Measurements from ENCODE around the gene UBE2Q2. TPM values are rescaled to one million over a fixed set of nuclear protein-coding genes. Genes with fewer than 3 reads are reported as not detected.
"Not testable (repeated sequence)": the region's sequence is repeated elsewhere in the genome, so short reads cannot be mapped to it uniquely, and the experiment has no call there.

The UBE2Q2 gene
- total RNA-seq, 2 donors from 2014 or later, result 16.1 to 20.7 TPM

DNA sequence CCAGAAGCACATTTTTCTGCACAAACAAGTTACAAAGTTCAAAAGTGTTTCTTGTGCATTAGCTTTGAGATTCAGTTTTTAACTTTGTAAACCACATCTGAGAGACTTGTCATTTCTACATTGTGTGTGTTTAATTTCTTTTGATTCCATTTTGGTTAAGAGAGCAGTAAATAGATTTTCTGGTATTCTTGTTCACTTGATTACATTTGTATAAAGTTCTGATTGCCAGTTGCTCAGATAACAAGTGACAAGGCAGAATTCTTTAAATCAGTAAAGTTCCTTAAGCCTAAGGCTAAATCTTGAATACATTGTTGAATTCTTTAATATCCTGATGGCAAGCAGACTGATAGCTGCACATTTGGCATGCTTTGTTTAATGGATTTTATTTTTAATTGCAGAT lies 57.3 kb downstream of the UBE2Q2 start:
- Mint-ChIP-seq H3K9me3 (no peaks in the 10 kb centered on the region), H3K36me3 (ENCODE audit: insufficient read depth in 2 of 2) (peaks cover 3 to 4% of the 10 kb centered on the region in 2 donors), H3K27me3 (ENCODE audit: low read depth) (no peaks in the 10 kb centered on the region), H3K4me1 (ENCODE audit: low read depth) (peaks cover 44% of the 10 kb centered on the region), H3K27ac (no peak overlapping the region), H3K4me3 (no peak overlapping the region)
- ATAC-seq (replicated peaks in 1 of 2) (no peak), DNase-seq (no peak)

GRCh38 chr15:75902129-75902557 lies 58.9 kb downstream of the UBE2Q2 start:
- Mint-ChIP-seq H3K9me3 (no peaks in the 10 kb centered on the region), H3K36me3 (ENCODE audit: insufficient read depth in 2 of 2) (peaks cover 3 to 6% of the 10 kb centered on the region in 2 donors), H3K27me3 (ENCODE audit: low read depth) (no peaks in the 10 kb centered on the region), H3K4me3 (peak overlapping the region; percentile 28 to 99), H3K27ac (peak overlapping the region; percentile 14), H3K4me1 (ENCODE audit: low read depth) (peaks cover 49% of the 10 kb centered on the region)
- ATAC-seq (replicated peaks in 1 of 2) (no peak), DNase-seq (no peak)

DNA sequence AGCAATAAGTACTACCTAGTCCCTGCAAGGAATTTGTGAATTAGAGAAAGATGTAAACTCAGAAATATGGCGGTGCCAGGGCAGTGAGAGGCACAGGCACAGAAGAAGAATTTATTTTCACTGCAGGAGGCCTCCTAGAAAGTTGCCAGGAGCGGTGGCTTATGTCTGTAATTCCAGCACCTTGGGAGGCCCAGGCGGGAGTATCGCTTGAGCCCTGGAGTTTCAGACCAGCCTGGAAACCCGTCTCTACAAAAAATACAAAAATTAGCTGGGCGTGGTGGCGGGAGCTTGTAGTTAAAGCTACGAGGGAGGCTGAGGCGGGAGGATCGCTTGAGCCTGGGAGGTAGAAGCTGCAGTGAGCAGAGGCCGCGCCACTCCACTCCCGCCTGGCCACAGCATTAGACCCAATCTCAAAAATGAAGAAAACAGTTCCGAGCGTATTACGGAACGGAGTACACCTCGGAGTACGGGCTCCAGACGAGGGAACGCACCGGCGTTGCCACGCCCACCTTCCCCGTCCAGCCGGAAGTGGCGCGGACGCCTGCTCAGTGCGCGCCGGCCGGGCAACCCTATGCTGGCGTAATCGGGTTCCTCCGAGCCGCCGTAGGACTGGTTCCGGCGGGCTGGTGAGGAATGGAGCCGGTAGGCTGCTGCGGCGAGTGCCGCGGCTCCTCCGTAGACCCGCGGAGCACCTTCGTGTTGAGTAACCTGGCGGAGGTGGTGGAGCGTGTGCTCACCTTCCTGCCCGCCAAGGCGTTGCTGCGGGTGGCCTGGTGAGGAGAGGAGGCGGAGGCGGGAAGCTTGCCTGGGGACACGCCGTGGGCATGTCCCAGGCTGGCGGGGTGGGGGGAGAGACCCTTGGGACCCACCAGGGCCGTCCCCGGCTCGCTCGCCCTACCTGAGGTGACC lies 60.3 kb downstream of the UBE2Q2 start, which contains the start of gene FBXO22:
Gene FBXO22 (plus strand): TSS at position 548 of the 909 bp plus-strand sequence. CDS start 86 bp downstream, at position 634.
- peak; percentile 97 to 98 for ATAC-seq (replicated peaks in 1 of 2)
- peaks cover 3 to 6% of the 10 kb centered on the region in 2 donors for H3K36me3 Mint-ChIP-seq (ENCODE audit: insufficient read depth in 2 of 2)
- no peaks in the 10 kb centered on the region for H3K9me3 Mint-ChIP-seq
- H3K27me3 Mint-ChIP-seq (ENCODE audit: low read depth), result no peaks in the 10 kb centered on the region
- peak within 1 kb of the TSS; percentile 93 to 99 for H3K4me3 Mint-ChIP-seq
- peaks cover 49% of the 10 kb centered on the region for H3K4me1 Mint-ChIP-seq (ENCODE audit: low read depth)
- DNase-seq, result peak; percentile 95 to 96
- peak within 1 kb of the TSS; percentile 92 for H3K27ac Mint-ChIP-seq

DNA sequence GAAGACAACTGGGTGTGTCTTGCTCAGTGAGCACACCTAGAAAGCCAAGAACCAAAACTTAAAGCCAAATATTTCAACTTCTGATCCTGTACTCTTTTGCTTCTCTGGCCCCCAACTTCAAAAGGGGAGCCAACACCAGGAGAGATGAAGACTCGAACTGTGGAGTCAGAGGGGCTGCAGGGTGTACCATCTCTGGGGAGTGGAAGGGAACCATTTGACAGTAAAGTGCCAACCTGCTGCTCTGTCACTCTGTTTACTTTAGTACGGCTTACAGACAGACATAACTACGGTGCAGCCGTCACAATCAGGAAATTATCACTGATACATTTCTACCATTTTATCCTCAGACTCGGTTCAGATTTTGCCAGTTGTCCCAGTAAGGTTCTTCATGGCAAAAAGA lies 62.0 kb downstream of the UBE2Q2 start:
- no peaks in the 10 kb centered on the region for H3K27me3 Mint-ChIP-seq (ENCODE audit: low read depth)
- peak overlapping the region; percentile 56 for H3K27ac Mint-ChIP-seq
- peaks cover 64% of the 10 kb centered on the region for H3K4me1 Mint-ChIP-seq (ENCODE audit: low read depth)
- peaks cover 0 to under 1% of the 10 kb centered on the region in 2 donors for H3K9me3 Mint-ChIP-seq
- peaks cover 6 to 18% of the 10 kb centered on the region in 2 donors for H3K36me3 Mint-ChIP-seq (ENCODE audit: insufficient read depth in 2 of 2)
- H3K4me3 Mint-ChIP-seq, result peak overlapping the region; percentile 93 to 99
- ATAC-seq (replicated peaks in 1 of 2), result no peak
- DNase-seq, result no peak

DNA sequence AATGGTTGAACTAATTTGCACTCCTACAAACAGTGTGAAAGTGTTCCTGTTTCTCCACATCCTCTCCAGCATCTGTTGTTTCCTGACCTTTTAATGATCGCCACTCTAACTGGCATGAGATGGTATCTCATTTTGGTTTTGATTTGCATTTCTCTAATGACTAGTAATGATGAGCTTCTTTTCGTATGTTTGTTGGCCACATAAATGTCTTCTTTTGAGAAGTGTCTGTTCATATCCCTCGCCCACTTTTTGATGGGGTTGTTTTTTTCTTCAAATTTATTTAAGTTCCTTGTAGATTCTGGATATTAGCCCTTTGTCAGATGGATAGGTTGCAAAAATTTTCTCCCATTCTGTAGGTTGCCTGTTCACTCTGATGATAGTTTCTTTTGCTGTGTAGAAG lies 67.1 kb downstream of the UBE2Q2 start:
- not testable (repeated sequence) for H3K4me3 Mint-ChIP-seq; H3K27me3 Mint-ChIP-seq (ENCODE audit: low read depth); ATAC-seq (replicated peaks in 1 of 2); H3K27ac Mint-ChIP-seq; DNase-seq; H3K9me3 Mint-ChIP-seq
- Mint-ChIP-seq H3K36me3 (ENCODE audit: insufficient read depth in 2 of 2) (peaks cover 21 to 51% of the 10 kb centered on the region in 2 donors), H3K4me1 (ENCODE audit: low read depth) (peaks cover 35% of the 10 kb centered on the region)

DNA sequence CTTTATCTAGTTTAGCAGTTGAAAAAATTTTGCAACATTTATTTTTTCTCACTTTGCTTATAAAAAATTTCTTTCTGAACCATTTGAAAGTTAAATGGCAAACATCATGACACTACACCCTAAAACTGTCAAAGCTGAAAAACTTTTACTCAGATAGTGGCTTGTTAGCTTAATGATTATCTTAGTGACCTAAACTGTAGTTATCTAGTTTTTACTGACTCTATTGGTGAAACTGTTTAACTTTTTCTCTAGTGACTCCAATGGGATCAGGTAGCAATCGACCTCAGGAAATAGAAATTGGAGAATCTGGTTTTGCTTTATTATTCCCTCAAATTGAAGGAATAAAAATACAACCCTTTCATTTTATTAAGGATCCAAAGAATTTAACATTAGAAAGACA lies 73.7 kb downstream of the UBE2Q2 start:
- H3K36me3 Mint-ChIP-seq (ENCODE audit: insufficient read depth in 2 of 2), result peaks cover 8 to 34% of the 10 kb centered on the region in 2 donors
- H3K9me3 Mint-ChIP-seq, result no peaks in the 10 kb centered on the region
- DNase-seq (no peak), ATAC-seq (replicated peaks in 1 of 2) (no peak)
- H3K4me3 Mint-ChIP-seq, result no peak overlapping the region
- H3K27ac Mint-ChIP-seq, result no peak overlapping the region
- no peaks in the 10 kb centered on the region for H3K4me1 Mint-ChIP-seq (ENCODE audit: low read depth)
- no peaks in the 10 kb centered on the region for H3K27me3 Mint-ChIP-seq (ENCODE audit: low read depth)

DNA sequence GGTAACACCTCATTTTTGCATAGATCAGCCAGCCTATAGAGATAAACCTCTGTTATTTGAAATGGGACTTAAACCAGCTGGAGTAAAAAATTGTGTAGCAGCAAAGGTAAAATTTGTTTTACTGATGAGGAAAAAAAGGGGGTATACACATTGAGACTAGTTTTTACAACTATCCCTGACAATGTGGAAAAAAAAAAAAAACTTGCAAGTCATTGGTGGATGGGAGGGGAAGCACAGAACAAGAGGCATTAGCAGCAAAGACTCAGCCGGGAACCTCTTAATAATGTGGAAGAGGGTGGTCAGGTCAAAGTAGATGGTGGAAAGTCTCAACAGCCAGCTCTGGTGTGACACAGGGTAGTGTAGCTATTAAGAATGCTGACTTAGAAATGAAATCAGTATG lies 74.9 kb downstream of the UBE2Q2 start:
- H3K4me1 Mint-ChIP-seq (ENCODE audit: low read depth), result no peaks in the 10 kb centered on the region
- DNase-seq, result no peak
- H3K4me3 Mint-ChIP-seq, result no peak overlapping the region
- H3K27ac Mint-ChIP-seq, result no peak overlapping the region
- ATAC-seq (replicated peaks in 1 of 2), result no peak
- H3K9me3 Mint-ChIP-seq, result no peaks in the 10 kb centered on the region
- H3K27me3 Mint-ChIP-seq (ENCODE audit: low read depth), result no peaks in the 10 kb centered on the region
- H3K36me3 Mint-ChIP-seq (ENCODE audit: insufficient read depth in 2 of 2), result peaks cover 5 to 26% of the 10 kb centered on the region in 2 donors

- Mint-ChIP-seq H3K27ac (no peak overlapping the region), H3K36me3 (ENCODE audit: insufficient read depth in 2 of 2) (peaks cover 6 to 19% of the 10 kb centered on the region in 2 donors), H3K9me3 (no peaks in the 10 kb centered on the region), H3K4me1 (ENCODE audit: low read depth) (peaks cover 8% of the 10 kb centered on the region), H3K4me3 (no peak overlapping the region), H3K27me3 (ENCODE audit: low read depth) (no peaks in the 10 kb centered on the region)
- ATAC-seq (replicated peaks in 1 of 2) (no peak), DNase-seq (no peak)
Observed at GRCh38 chr15:75920079-75920478, 76.8 kb downstream of the UBE2Q2 start.

DNA sequence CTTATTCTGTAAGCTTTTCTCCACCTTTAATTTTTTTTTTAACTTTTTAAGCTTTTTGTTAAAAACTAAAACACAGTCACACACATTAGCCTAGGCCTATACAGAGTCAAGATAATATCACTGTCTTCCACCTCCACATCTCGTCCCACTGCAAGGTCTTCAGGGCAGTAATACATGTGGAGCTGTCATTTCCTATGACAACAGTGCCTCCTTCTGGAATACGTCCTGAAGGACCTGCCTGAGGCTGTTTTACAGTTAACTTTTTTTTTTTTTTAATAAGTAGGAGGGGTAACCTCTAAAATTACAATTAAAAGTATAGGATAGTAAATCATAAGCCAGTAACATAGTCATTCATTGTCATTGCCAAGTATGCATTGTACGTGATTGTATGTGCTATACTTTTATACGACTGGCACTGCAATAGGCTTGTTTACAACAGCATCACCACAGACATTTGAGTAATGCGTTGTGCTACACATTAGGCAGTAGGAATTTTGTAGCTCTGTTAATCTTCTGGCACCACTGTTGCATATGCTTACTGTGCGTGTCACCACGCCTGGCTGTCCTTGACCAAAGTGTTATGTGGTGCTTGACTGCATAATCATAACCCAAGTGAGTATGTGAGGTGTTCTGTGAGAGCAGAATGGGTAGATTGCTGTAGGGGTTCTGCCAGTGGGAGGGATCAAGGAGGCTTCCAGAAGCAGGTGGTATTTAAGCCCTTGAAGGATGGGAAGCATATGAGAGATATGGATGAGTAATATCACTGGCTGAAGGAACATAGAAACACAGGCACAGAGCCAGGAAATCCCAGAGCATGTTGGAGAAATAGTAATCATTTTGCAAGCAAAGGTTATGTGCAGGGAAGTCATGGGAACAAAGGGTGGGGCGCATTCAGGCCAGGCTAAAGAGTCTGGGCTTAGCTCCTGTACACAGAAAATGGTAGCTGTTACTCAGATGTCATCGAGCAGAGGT lies 78.8 kb downstream of the UBE2Q2 start:
- Mint-ChIP-seq H3K27me3 (ENCODE audit: low read depth) (no peaks in the 10 kb centered on the region), H3K4me3 (no peak overlapping the region), H3K36me3 (ENCODE audit: insufficient read depth in 2 of 2) (peaks cover 6 to 25% of the 10 kb centered on the region in 2 donors), H3K27ac (no peak overlapping the region), H3K9me3 (no peaks in the 10 kb centered on the region), H3K4me1 (ENCODE audit: low read depth) (peaks cover 17% of the 10 kb centered on the region)
- DNase-seq, result peak in 1 of 2 donors; percentile 8
- ATAC-seq (replicated peaks in 1 of 2), result no peak

- Mint-ChIP-seq H3K4me3 (no peak overlapping the region), H3K9me3 (no peaks in the 10 kb centered on the region), H3K27me3 (ENCODE audit: low read depth) (no peaks in the 10 kb centered on the region), H3K27ac (peak overlapping the region; percentile 10), H3K4me1 (ENCODE audit: low read depth) (peaks cover 26% of the 10 kb centered on the region), H3K36me3 (ENCODE audit: insufficient read depth in 2 of 2) (peaks cover 6 to 16% of the 10 kb centered on the region in 2 donors)
- peak; percentile 52 to 65 for ATAC-seq (replicated peaks in 1 of 2)
- DNase-seq, result peak in 1 of 2 donors; percentile 5
Observed at GRCh38 chr15:75923756-75924155, 80.5 kb downstream of the UBE2Q2 start.

- no peak for DNase-seq
- Mint-ChIP-seq H3K9me3 (no peaks in the 10 kb centered on the region), H3K36me3 (ENCODE audit: insufficient read depth in 2 of 2) (peaks cover 6 to 16% of the 10 kb centered on the region in 2 donors), H3K27ac (no peak overlapping the region), H3K4me3 (no peak overlapping the region), H3K27me3 (ENCODE audit: low read depth) (no peaks in the 10 kb centered on the region), H3K4me1 (ENCODE audit: low read depth) (peaks cover 26% of the 10 kb centered on the region)
- no peak for ATAC-seq (replicated peaks in 1 of 2)
Observed at GRCh38 chr15:75924576-75924975, 81.3 kb downstream of the UBE2Q2 start.

DNA sequence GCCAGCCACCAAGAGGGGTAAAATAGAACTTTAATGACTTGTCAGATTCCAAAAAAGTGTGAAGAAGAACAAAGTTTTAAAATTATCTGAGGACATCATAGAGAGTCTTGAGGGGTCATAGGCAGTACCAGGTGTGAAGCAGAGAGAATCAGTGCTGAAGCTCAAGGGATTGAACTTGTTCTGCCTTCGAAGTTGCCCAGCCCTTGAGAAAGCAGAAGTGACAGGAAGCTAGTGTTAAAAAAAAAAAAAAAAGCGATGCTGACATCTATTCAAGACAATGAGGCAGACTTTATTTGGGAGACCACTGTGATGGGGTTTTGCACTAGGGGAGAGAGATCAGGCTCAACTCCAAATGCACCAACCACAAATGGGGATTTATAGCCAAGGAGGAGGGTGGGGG lies 82.2 kb downstream of the UBE2Q2 start:
- peak overlapping the region; percentile 10 for H3K27ac Mint-ChIP-seq
- ATAC-seq (replicated peaks in 1 of 2), result no peak
- H3K4me3 Mint-ChIP-seq, result no peak overlapping the region
- peaks cover 34% of the 10 kb centered on the region for H3K4me1 Mint-ChIP-seq (ENCODE audit: low read depth)
- no peaks in the 10 kb centered on the region for H3K27me3 Mint-ChIP-seq (ENCODE audit: low read depth)
- H3K36me3 Mint-ChIP-seq (ENCODE audit: insufficient read depth in 2 of 2), result peaks cover 6 to 12% of the 10 kb centered on the region in 2 donors
- no peaks in the 10 kb centered on the region for H3K9me3 Mint-ChIP-seq
- DNase-seq, result no peak

DNA sequence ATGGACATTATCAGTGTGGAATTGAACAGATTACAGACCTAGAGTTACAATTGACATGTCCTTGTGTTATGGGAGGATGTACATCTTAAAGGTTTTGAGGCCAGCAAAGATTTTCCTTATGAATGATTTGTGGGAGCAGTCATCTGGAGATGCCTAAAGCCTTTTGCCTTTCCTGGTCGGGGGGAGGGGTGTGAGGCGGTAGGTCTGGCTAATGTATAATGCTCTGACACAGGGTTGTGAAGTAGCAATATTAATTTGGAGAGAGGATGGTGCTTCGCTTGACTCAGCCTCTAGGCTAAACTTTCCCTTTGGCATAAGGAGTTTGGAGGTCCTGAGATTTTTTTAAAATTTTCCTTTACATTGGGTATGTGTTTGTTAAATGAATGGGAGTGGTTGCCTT lies 83.7 kb downstream of the UBE2Q2 start:
- peaks cover 34% of the 10 kb centered on the region for H3K4me1 Mint-ChIP-seq (ENCODE audit: low read depth)
- H3K36me3 Mint-ChIP-seq (ENCODE audit: insufficient read depth in 2 of 2), result peaks cover 6 to 15% of the 10 kb centered on the region in 2 donors
- no peak for DNase-seq
- no peaks in the 10 kb centered on the region for H3K27me3 Mint-ChIP-seq (ENCODE audit: low read depth)
- H3K4me3 Mint-ChIP-seq, result no peak overlapping the region
- no peak overlapping the region for H3K27ac Mint-ChIP-seq
- no peak for ATAC-seq (replicated peaks in 1 of 2)
- no peaks in the 10 kb centered on the region for H3K9me3 Mint-ChIP-seq

Data from activated T-cell treated with anti-CD3 and anti-CD28 coated beads, Interleukin-2, amount 50 U/mL, for 72 hours (primary cell).